C4-2B (cell line): ENCODE data around the gene AIP.

ENCODE experiments used
- CTCF ChIP-seq: fragments of 450-650 bp; conservative IDR thresholded peaks from 2 replicates; pipeline ENCODE4 v1.5.1; 2017; ENCODE audit warnings: mild to moderate bottlenecking
- ZFX ChIP-seq: fragments of 450-650 bp; IDR thresholded peaks from 2 replicates; pipeline ENCODE4 v1.6.1; 2017

- TF ChIP-seq CTCF (no peak), ZFX (no peak)
Measured at GRCh38 chr11:67455054-67455453, 27.8 kb upstream of the AIP start, which contains the start of gene CABP4.
